CD14-positive monocyte (primary cell): ENCODE measurements around the gene WDCP. TPM values are rescaled to one million over a fixed set of nuclear protein-coding genes. Genes with fewer than 3 reads are reported as not detected.

Experiments used
- DNase-seq, 3 donors: peaks; one replicate each; pipeline ENCODE4 v3.0.0-alpha.2; 2011 to 2022
- H2AFZ ChIP-seq: 2 replicates; pipeline ENCODE4 v1.6.0; 2012; ENCODE audit warnings: mild to moderate bottlenecking, low read depth, low read length, inconsistent platforms; ENCODE audit not compliant: insufficient read depth, poor library complexity, severe bottlenecking
- H3K27ac ChIP-seq, 2 donors: 1 replicate in 1 of 2; 2 replicates in 1 of 2; pipeline ENCODE4 v1.5.1; 2012 to 2013; ENCODE audit warnings: low read length in 2 of 2, control low read depth in 1 of 2, inconsistent platforms in 1 of 2, low read depth in 1 of 2, mild to moderate bottlenecking in 1 of 2
- H3K27me3 ChIP-seq, 2 donors: one replicate each; pipeline versions ENCODE4 v1.6.0 to v1.6.1; 2011 to 2013; ENCODE audit warnings: low read length in 2 of 2; ENCODE audit not compliant: control insufficient read depth in 2 of 2, insufficient read depth in 2 of 2
- H3K36me3 ChIP-seq, 2 donors: replicated peaks in 1 of 2; 1 replicate in 1 of 2; 2 replicates in 1 of 2; pipeline versions ENCODE4 v1.5.1 to v1.6.1; 2012 to 2013; ENCODE audit warnings: low read length in 2 of 2, control low read depth in 1 of 2, inconsistent platforms in 1 of 2, mild to moderate bottlenecking in 1 of 2; ENCODE audit not compliant: insufficient read depth in 2 of 2, control insufficient read depth in 1 of 2
- H3K4me1 ChIP-seq, 2 donors: 1 replicate in 1 of 2; 2 replicates in 1 of 2; pipeline versions ENCODE4 v1.5.1 to v1.6.1; 2012 to 2013; ENCODE audit warnings: low read length in 2 of 2, control low read depth in 1 of 2, inconsistent platforms in 1 of 2, mild to moderate bottlenecking in 1 of 2, moderate library complexity in 1 of 2; ENCODE audit not compliant: insufficient read depth in 2 of 2, control insufficient read depth in 1 of 2
- H3K4me2 ChIP-seq: replicated peaks from 2 replicates; pipeline ENCODE3; 2012; ENCODE audit warnings: low read length, moderate library complexity, mild to moderate bottlenecking; ENCODE audit not compliant: poor library complexity, severe bottlenecking; ENCODE audit errors: extremely low read depth
- H3K4me3 ChIP-seq, 3 experiments: fragments of 200-600 bp in 1 of 3; sonication (generic) in 1 of 3; replicated peaks in 1 of 3; 1 replicate in 2 of 3; 2 replicates in 1 of 3; pipeline ENCODE4 v1.5.1; 2011 to 2013; ENCODE audit warnings: low read length in 3 of 3, mild to moderate bottlenecking in 3 of 3, control low read depth in 2 of 3, low read depth in 2 of 3, inconsistent platforms in 1 of 3, moderate library complexity in 1 of 3
- H3K79me2 ChIP-seq: 2 replicates; pipeline ENCODE4 v1.6.0; 2012; ENCODE audit warnings: mild to moderate bottlenecking, control low read depth, inconsistent platforms, low read length, moderate library complexity; ENCODE audit not compliant: insufficient read depth
- H3K9ac ChIP-seq: 2 replicates; pipeline ENCODE4 v1.6.0; 2017; ENCODE audit warnings: low read length, mild to moderate bottlenecking; ENCODE audit not compliant: insufficient read depth, poor library complexity, severe bottlenecking
- H3K9me3 ChIP-seq, 2 donors: replicated peaks in 1 of 2; 1 replicate in 1 of 2; 2 replicates in 1 of 2; pipeline versions ENCODE4 v1.5.1 to v1.6.1; 2012 to 2013; ENCODE audit warnings: low read length in 2 of 2, control low read depth in 1 of 2; ENCODE audit not compliant: control insufficient read depth in 1 of 2, insufficient read depth in 1 of 2
- H4K20me1 ChIP-seq: 2 replicates; pipeline ENCODE4 v1.6.0; 2012; ENCODE audit warnings: mild to moderate bottlenecking, low read length, control low read depth, moderate library complexity; ENCODE audit not compliant: insufficient read depth
- H3K27ac Mint-ChIP-seq, 7 donors: one replicate each; pipeline ENCODE4 v1.8.0; 2020; ENCODE audit warnings: mild to moderate bottlenecking in 7 of 7, mixed read lengths in 7 of 7, moderate library complexity in 6 of 7, inconsistent platforms in 2 of 7
- H3K27me3 Mint-ChIP-seq, 3 donors: one replicate each; pipeline ENCODE4 v1.8.0; 2021 to 2022; ENCODE audit warnings: low read depth in 3 of 3, mild to moderate bottlenecking in 3 of 3, mixed read lengths in 3 of 3, moderate library complexity in 3 of 3, inconsistent platforms in 1 of 3
- H3K36me3 Mint-ChIP-seq, 2 donors: one replicate each; pipeline ENCODE4 v1.8.0; 2020; ENCODE audit warnings: mixed read lengths in 2 of 2, inconsistent platforms in 1 of 2, mild to moderate bottlenecking in 1 of 2
- H3K4me1 Mint-ChIP-seq: one replicate; pipeline ENCODE4 v1.8.0; 2020; ENCODE audit warnings: mild to moderate bottlenecking, mixed read lengths
- H3K4me3 Mint-ChIP-seq, 2 donors: one replicate each; pipeline ENCODE4 v1.8.0; 2020; ENCODE audit warnings: mild to moderate bottlenecking in 2 of 2, mixed read lengths in 2 of 2, moderate library complexity in 1 of 2
- H3K9me3 Mint-ChIP-seq, 7 donors: one replicate each; pipeline ENCODE4 v1.8.0; 2020 to 2022; ENCODE audit warnings: mixed read lengths in 7 of 7, mild to moderate bottlenecking in 6 of 7, moderate library complexity in 6 of 7, inconsistent platforms in 2 of 7
- WGBS: methylation state at CpG from one replicate; pipeline ENCODE4 v1.1.5; 2013; ENCODE audit warnings: missing lambda C conversion rate; ENCODE audit not compliant: insufficient coverage; 5-methylcytosine and 5-hydroxymethylcytosine counted together
- intact Hi-C, 2 donors: fragments of 100-400 bp; cut with micrococcal nuclease; formaldehyde crosslinking; loops; one replicate each; pipeline versions ENCODE4 v1.15.0 to v1.15.1; 2023
- polyA plus RNA-seq, 3 donors: library from polyadenylated mRNA; depleted of rRNA in 1 of 3; unstranded in 2 of 3; stranded (reverse) in 1 of 3; fragments of 300-500 nt in 2 of 3; fragments of >200 nt in 1 of 3; fragmentation: Illumina TruSeq in 2 of 3; gene quantifications; 1 replicate in 2 of 3; 2 replicates in 1 of 3; pipeline ENCODE4 v1.2.3, GENCODE V29; 2012 to 2021
- TF ChIP-seq, protein P1 (sequence below): fragments of 200-600 bp; IDR thresholded peaks from one replicate; pipeline ENCODE4 v1.8.0; 2022; ENCODE audit warnings: antibody characterized with exemption, mild to moderate bottlenecking

Gene WDCP
- polyA plus RNA-seq, 3 donors, result 0.43 to 1.3 (median 0.69) TPM

DNA sequence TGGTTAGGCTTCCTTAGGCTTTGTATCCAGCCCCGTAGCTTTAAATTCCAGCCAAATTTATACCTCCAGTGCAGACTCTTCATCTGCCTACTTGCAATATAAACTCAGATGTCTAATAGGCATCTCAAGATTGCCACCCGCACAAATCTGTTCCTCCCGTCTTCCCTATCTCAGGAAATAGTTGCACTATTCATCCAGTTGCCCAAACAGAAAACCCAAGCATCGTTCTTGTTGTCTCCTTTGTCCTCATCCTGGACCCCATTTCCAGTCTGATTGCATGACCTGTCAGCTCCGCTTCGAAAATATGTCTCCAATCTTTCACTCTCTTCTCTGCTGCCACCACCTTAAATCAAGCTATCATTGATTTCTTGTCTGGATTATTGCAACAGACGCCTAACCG lies 4.6 kb upstream of the WDCP start:
- H3K36me3 Mint-ChIP-seq, result no peaks in the 10 kb centered on the region

DNA sequence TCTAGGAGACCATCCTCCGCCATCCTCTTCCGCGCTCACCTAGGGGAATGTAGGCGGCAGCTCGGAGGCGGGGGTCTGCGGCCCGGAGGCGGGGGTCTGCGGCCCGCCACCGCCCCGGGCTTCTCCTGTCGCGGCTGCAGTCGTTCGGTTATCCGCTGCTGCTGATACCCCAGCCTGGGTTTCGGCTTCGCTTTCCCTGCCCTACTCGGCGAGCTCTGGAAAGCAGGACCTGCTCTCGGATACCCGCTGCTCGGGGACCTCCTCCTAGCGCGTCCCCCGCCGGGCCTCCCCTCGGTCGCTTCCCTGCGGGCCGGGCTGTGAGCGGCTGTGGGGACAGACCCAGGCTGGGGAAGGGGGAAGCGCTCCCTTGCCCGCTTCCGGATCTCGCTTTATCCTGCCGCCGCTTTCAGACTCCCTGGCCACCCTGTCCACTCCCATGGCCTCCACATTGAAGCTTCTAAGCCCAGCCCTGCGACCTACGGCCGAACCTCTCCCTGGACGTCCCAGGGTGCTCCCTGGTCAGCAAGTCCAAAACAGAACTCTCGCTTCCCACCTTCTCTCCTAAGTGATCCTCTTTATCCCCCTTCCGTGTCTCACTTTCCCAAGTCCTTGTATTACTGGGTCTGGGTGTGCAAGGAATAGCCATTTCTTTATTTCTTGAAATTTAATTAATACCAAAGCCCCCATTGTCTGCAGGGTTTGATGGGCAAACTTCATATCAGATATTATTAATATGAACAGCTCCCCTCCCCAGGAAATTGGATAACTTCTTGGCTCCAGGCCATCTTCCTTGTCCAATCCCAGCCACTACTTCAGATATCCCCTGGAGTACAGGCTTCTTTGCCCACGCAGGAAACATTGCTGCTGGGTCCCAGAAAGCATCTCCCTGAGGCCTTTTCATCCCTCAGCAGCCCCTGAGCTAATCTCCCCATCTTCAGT lies 3.1 kb upstream of the WDCP start:
- peak overlapping the region; percentile 95 for H3K4me2 ChIP-seq
- peaks cover 24% of the 10 kb centered on the region for H3K4me1 Mint-ChIP-seq
- no peaks in the 10 kb centered on the region for H4K20me1 ChIP-seq
- intact Hi-C loops, result no loop called here
- H3K27me3 Mint-ChIP-seq, result peaks cover 11 to 26% (median 19%) of the 10 kb centered on the region in 3 donors
- peak overlapping the region; percentile 67 for H3K9ac ChIP-seq
- TF ChIP-seq, protein P1, sequence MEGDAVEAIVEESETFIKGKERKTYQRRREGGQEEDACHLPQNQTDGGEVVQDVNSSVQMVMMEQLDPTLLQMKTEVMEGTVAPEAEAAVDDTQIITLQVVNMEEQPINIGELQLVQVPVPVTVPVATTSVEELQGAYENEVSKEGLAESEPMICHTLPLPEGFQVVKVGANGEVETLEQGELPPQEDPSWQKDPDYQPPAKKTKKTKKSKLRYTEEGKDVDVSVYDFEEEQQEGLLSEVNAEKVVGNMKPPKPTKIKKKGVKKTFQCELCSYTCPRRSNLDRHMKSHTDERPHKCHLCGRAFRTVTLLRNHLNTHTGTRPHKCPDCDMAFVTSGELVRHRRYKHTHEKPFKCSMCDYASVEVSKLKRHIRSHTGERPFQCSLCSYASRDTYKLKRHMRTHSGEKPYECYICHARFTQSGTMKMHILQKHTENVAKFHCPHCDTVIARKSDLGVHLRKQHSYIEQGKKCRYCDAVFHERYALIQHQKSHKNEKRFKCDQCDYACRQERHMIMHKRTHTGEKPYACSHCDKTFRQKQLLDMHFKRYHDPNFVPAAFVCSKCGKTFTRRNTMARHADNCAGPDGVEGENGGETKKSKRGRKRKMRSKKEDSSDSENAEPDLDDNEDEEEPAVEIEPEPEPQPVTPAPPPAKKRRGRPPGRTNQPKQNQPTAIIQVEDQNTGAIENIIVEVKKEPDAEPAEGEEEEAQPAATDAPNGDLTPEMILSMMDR, result no peak
- peak overlapping the region; percentile 96 for H2AFZ ChIP-seq
- H3K9me3 ChIP-seq, result no peaks in the 10 kb centered on the region
- H3K4me3 ChIP-seq, result peak overlapping the region; percentile 45 to 84 (median 67)
- H3K27me3 ChIP-seq, result peaks cover 11 to 21% of the 10 kb centered on the region in 2 donors
- H3K27ac ChIP-seq, result no peak overlapping the region
- H3K27ac Mint-ChIP-seq, result no peak overlapping the region
- no peaks in the 10 kb centered on the region for H3K36me3 Mint-ChIP-seq
- peaks cover 7% of the 10 kb centered on the region for H3K79me2 ChIP-seq
- peaks cover 24 to 32% of the 10 kb centered on the region in 2 donors for H3K4me1 ChIP-seq
- 8% methylated on average over 43 of the region's 47 CpGs for WGBS
- peaks cover 0 to 5% (median 0%) of the 10 kb centered on the region in 7 donors for H3K9me3 Mint-ChIP-seq
- DNase-seq, result peak; percentile 18 to 43 (median 40)
- H3K36me3 ChIP-seq, result no peaks in the 10 kb centered on the region
- H3K4me3 Mint-ChIP-seq, result no peak overlapping the region

More for the DNA sequence above, 4.6 kb upstream of the WDCP start:
- intact Hi-C loops, result no loop called here
- H3K9me3 Mint-ChIP-seq, result peaks cover 0 to 7% (median 3%) of the 10 kb centered on the region in 7 donors
- H3K4me1 Mint-ChIP-seq, result peaks cover 17% of the 10 kb centered on the region
- no peak overlapping the region for H3K4me3 Mint-ChIP-seq
- 83% methylated on average over 6 of the region's 8 CpGs for WGBS
- peaks cover 19 to 27% of the 10 kb centered on the region in 2 donors for H3K4me1 ChIP-seq
- DNase-seq, result no peak
- H3K9me3 ChIP-seq, result no peaks in the 10 kb centered on the region
- H3K79me2 ChIP-seq, result peaks cover under 1% of the 10 kb centered on the region
- H3K27me3 ChIP-seq, result peaks cover 11 to 21% of the 10 kb centered on the region in 2 donors
- peaks cover 13 to 26% (median 19%) of the 10 kb centered on the region in 3 donors for H3K27me3 Mint-ChIP-seq
- H3K4me2 ChIP-seq, result no peak overlapping the region
- no peak overlapping the region for H3K27ac Mint-ChIP-seq
- H3K36me3 ChIP-seq, result no peaks in the 10 kb centered on the region
- no peak overlapping the region for H2AFZ ChIP-seq
- no peak overlapping the region for H3K9ac ChIP-seq
- H4K20me1 ChIP-seq, result no peaks in the 10 kb centered on the region
- TF ChIP-seq, protein P1, result no peak
- no peak overlapping the region for H3K4me3 ChIP-seq
- H3K27ac ChIP-seq, result no peak overlapping the region
